Left lung (tissue), 10 donors: ENCODE measurements around the gene GET4. TPM values are rescaled to one million over a fixed set of nuclear protein-coding genes. Genes with fewer than 3 reads are reported as not detected.
A peak's percentile ranks its signal among the peaks of the same experiment; 100 is the strongest.

ENCODE experiments used
- ATAC-seq: fragments of 200-7000 bp; cut with Tn5 transposase; one replicate; pipeline ENCODE4 v1.9.1; 2020; ENCODE audit warnings: moderate library complexity
- DNase-seq, 4 donors: peaks; one replicate each; pipeline ENCODE4 v3.0.0-alpha.2; 2013 to 2020
- H3K27ac ChIP-seq, 2 donors: fragments of 200-600 bp; sonication (generic) in 1 of 2; one replicate each; pipeline versions ENCODE4 v1.5.0 to v1.8.0; 2020 to 2021
- H3K27me3 ChIP-seq, 2 donors: fragments of 200-600 bp; sonication (generic) in 1 of 2; one replicate each; pipeline versions ENCODE4 v1.5.0 to v1.8.0; 2020 to 2021
- H3K36me3 ChIP-seq, 2 donors: fragments of 200-600 bp; sonication (generic) in 1 of 2; one replicate each; pipeline versions ENCODE4 v1.5.0 to v1.8.0; 2020 to 2021
- H3K4me1 ChIP-seq, 2 donors: fragments of 200-600 bp; one replicate each; pipeline ENCODE4 v1.8.0; 2021
- H3K4me3 ChIP-seq, 2 donors: fragments of 200-600 bp; sonication (generic) in 1 of 2; one replicate each; pipeline versions ENCODE4 v1.5.0 to v1.8.0; 2020 to 2021; ENCODE audit warnings: mild to moderate bottlenecking in 1 of 2
- H3K9me3 ChIP-seq, 2 donors: fragments of 200-600 bp; sonication (generic) in 1 of 2; one replicate each; pipeline versions ENCODE4 v1.5.0 to v1.8.0; 2020 to 2021
- intact Hi-C, 2 donors: fragments of 100-400 bp; cut with DNase I; formaldehyde crosslinking; loops; one replicate each; pipeline versions ENCODE4 v1.11.2 to v1.14.2; 2022
- polyA plus RNA-seq, 6 donors: library from polyadenylated mRNA; unstranded; fragments of 120-200 nt; gene quantifications; one replicate each; pipeline ENCODE4 v1.2.1, GENCODE V29; 2013; ENCODE audit not compliant: insufficient read length in 6 of 6
- total RNA-seq, 2 donors: library from RNA; stranded (reverse); fragmentation: NEBNext Ultra II Directional; extraction: Animal tissue kit (Norgen Biotek cat#: 25700); gene quantifications; one replicate each; pipeline ENCODE4 v1.2.1, GENCODE V29; 2021
- TF ChIP-seq, protein P1 (sequence below), 2 donors: fragments of 200-600 bp; sonication (generic) in 1 of 2; IDR thresholded peaks; one replicate each; pipeline versions ENCODE4 v1.5.0 to v1.8.0; 2021; ENCODE audit warnings: antibody characterized with exemption in 2 of 2
- donor health status: DM: no; HTN: yes; CAD: no.
- donor health status: DM: no; HTN: no; CAD: no.

Gene GET4
- total and polyA plus RNA-seq, 8 donors = 25.0 to 39.0 (median 31.1) TPM

DNA sequence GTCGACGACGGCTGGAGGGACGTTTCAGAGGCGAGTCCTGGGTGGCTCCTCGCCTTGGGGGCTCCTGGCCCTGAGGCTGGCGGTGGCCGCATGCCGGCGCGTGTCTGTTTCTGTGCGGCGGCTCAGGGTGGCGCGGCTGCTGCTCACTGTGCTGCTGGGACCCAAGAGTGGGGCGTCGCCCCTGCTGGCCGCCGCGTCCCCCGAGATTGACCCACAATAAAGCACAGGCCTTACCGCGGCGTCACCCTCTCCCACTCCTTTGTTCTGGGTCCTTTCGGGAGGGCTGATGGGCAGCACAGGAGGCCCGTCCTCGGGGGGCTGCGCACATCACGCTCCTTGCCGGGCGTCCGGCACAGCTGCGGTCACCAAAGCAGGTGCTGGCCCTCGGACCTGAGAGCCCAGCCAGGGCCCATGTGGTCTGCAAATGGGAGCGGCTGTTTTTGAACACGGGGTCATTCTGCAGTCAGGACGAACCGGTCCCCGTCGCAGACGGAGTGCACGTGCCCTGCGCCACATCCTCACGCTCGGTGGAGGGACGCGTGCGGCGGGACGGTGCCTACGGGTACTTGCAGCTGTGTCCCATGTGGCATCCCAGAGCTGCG is 19.2 kb downstream of the GET4 start:
- Histone ChIP-seq H3K27me3 (no peaks in the 10 kb centered on the region), H3K36me3 (peaks cover 0 to 87% of the 10 kb centered on the region in 2 donors), H3K4me1 (peaks cover 0 to 10% of the 10 kb centered on the region in 2 donors), H3K27ac (no peak overlapping the region), H3K9me3 (no peaks in the 10 kb centered on the region), H3K4me3 (no peak overlapping the region)
- TF ChIP-seq, protein P1, sequence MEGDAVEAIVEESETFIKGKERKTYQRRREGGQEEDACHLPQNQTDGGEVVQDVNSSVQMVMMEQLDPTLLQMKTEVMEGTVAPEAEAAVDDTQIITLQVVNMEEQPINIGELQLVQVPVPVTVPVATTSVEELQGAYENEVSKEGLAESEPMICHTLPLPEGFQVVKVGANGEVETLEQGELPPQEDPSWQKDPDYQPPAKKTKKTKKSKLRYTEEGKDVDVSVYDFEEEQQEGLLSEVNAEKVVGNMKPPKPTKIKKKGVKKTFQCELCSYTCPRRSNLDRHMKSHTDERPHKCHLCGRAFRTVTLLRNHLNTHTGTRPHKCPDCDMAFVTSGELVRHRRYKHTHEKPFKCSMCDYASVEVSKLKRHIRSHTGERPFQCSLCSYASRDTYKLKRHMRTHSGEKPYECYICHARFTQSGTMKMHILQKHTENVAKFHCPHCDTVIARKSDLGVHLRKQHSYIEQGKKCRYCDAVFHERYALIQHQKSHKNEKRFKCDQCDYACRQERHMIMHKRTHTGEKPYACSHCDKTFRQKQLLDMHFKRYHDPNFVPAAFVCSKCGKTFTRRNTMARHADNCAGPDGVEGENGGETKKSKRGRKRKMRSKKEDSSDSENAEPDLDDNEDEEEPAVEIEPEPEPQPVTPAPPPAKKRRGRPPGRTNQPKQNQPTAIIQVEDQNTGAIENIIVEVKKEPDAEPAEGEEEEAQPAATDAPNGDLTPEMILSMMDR (IDR thresholded peaks at IDR 0.05) = no peak
- intact Hi-C loops = no loop called here
- peak in 1 of 4 donors; percentile 82 for DNase-seq
- no peak for ATAC-seq

DNA sequence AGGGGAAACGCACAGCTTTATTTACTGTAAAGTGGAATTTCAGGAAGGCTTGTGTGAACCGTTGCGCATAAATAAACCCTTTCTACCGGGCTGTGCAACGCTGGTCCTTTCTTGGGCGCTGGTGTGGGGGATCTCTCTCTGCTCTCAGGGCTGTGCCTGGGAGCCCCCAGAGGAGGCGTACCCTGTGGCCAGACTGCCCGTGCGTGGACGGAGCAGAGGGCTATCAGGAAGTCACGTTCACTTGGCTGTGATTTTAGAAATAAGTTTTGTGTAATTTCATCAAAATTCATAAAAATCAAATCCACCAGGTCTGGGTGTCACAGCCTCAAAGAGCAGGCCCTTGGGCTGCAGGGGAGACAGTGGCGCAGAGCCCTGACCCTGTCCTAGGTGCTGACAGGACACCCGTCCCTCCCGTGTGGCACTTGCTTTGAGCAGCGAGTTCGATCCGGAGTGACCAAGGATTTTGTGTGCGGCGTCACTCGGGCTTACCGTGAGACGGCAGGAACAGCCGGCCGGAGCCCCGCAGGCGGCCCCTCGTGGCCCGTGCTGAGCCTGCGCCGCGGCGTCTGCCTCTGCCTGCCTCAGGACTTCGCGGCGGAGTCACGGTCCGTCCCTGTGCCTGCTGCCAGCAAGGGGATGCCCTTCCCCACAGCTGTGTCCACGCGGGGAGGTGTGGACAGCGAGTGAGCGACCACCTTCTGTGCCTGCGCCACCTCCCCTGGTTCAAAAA is 20.2 kb downstream of the GET4 start:
- no peak for ATAC-seq
- H3K36me3 ChIP-seq = peaks cover 0 to 78% of the 10 kb centered on the region in 2 donors

DNA sequence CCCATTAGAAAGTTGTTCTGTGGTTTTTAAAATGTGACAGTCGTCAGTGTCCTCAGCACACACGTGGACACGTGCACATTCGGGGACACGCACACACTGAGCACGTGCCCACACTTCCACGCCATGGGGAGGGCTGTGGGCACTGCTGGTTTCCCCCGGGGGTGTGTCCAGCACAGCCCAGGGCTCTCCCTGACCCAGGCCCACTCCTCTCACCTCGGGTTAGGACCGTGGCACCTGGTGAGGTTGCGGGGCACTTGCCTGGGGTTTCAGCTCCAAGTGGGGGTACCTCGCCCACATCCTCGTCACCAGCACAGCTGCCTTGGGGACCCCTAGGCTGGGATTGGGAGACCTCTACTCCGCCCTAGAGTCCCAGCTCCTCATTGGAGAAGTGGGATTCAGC is 20.7 kb downstream of the GET4 start:
- Histone ChIP-seq H3K36me3 (peaks cover 0 to 72% of the 10 kb centered on the region in 2 donors), H3K9me3 (no peaks in the 10 kb centered on the region), H3K27ac (no peak overlapping the region), H3K4me1 (peaks cover 0 to 19% of the 10 kb centered on the region in 2 donors), H3K27me3 (no peaks in the 10 kb centered on the region), H3K4me3 (no peak overlapping the region)
- intact Hi-C loops = no loop called here
- DNase-seq (peak in 1 of 4 donors; percentile 61), ATAC-seq (no peak)
- TF ChIP-seq, protein P1 (IDR thresholded peaks at IDR 0.05) = no peak

More for the DNA sequence above, 20.2 kb downstream of the GET4 start:
- H3K4me3 ChIP-seq = no peak overlapping the region
- peak in 1 of 4 donors; percentile 77 for DNase-seq
- H3K27me3 ChIP-seq = no peaks in the 10 kb centered on the region
- intact Hi-C loops = no loop called here
- H3K9me3 ChIP-seq = no peaks in the 10 kb centered on the region
- TF ChIP-seq, protein P1 (IDR thresholded peaks at IDR 0.05) = no peak
- peaks cover 0 to 15% of the 10 kb centered on the region in 2 donors for H3K4me1 ChIP-seq
- H3K27ac ChIP-seq = no peak overlapping the region

DNA sequence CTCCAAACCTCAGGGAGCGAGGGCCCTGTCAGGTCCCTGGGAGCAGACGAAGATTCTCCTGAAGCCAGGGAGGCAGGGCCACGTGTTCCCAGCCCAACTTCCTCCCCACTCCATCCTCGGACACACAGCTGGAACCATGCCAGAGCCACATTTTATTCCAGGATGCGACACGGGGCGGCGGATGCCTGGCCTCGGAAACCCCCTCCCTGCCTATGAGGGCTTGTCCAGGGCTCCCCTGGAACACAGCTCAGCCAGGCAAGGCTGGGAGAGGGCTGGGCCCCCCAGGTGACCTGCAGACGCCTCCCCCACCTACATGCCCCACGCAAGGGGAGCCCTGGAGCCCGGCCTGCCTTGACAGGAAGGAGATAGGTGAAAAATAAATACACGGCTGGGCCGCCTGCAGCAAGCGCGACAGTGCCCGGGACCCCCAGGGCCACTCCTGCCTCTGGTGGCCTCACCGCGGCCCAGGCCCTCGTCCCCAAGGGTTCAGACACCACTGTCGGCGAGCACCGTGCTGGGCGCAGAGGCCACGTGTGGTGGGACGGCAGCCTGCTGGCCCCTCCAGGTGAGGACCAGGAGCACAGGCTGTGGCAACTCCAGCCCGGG is 21.5 kb downstream of the GET4 start:
- peak in 2 of 4 donors; percentile 62 to 77 for DNase-seq
- TF ChIP-seq, protein P1 (IDR thresholded peaks at IDR 0.05) = no peak
- Histone ChIP-seq H3K9me3 (no peaks in the 10 kb centered on the region), H3K4me1 (peaks cover 0 to 19% of the 10 kb centered on the region in 2 donors), H3K36me3 (peaks cover 0 to 72% of the 10 kb centered on the region in 2 donors), H3K27ac (no peak overlapping the region), H3K27me3 (no peaks in the 10 kb centered on the region), H3K4me3 (no peak overlapping the region)
- intact Hi-C loops = no loop called here
- no peak for ATAC-seq

DNA sequence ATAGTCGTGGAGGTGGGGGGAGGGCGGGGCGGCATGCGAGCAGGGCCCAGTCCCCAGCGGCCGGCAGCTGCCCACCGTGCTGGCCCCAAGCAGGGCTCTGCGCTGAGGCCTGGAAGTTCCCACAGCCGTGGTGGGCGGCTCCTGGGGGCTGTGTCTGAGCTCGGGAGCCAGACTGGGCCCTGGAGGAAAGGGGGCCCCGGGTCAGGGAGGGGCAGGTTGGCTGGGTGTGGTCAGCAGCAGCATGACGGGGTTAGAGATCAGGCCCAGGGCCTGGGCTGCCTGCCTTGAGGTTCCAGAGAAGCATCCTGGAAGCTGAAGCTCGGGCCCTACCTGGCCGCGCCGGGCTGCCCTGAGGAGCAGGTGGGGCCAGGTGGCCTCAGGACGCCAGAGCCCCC is 22.1 kb downstream of the GET4 start:
- peaks cover 0 to 1% of the 10 kb centered on the region in 2 donors for H3K27me3 ChIP-seq
- H3K4me3 ChIP-seq = no peak overlapping the region
- ATAC-seq (no peak), DNase-seq (peak in 1 of 4 donors; percentile 79)
- no peaks in the 10 kb centered on the region for H3K9me3 ChIP-seq
- peaks cover 0 to 72% of the 10 kb centered on the region in 2 donors for H3K36me3 ChIP-seq
- intact Hi-C loops = no loop called here
- H3K27ac ChIP-seq = no peak overlapping the region
- TF ChIP-seq, protein P1 (IDR thresholded peaks at IDR 0.05) = no peak
- peaks cover 0 to 19% of the 10 kb centered on the region in 2 donors for H3K4me1 ChIP-seq
